ENCODE results near the gene LRRC8E.
A peak's percentile ranks its signal among the peaks of the same experiment; 100 is the strongest.

The LRRC8E gene

DNA sequence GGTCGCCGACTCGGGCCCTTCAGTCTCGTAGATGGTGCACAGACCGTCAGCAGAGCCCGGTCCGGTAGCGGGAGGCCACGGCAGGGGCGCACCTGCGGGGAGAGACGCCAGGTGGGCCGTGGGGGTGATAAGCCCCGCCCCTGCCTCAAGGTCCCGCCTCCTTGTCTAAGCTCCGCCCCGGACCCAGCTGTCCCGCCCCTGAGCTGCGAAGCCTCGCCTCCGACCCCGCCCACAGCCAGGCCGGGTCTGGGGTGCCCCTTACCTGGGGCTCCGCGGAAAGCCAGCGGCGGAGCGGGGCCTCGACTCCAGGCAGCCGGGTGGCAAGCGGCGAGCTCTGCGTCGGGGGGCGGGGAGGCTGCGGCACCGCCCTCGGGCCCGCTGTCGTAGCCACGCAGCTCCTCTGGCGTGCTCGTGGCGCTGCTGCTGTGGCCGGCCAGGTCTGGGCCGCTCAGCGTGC, 18.8 kb upstream of the LRRC8E start:
- Histone ChIP-seq H3K27ac (peak overlapping the region; percentile 81), H3K36me3 (ENCODE audit: insufficient read depth, low read length) (no peaks in the 10 kb centered on the region), H3K9ac (ENCODE audit: insufficient read length) (no peak overlapping the region), H3K9me3 (ENCODE audit: low read depth, low read length) (no peaks in the 10 kb centered on the region), H3K4me3 (peak overlapping the region; percentile 80)
- peak; percentile 33 for TF ChIP-seq FOXP2 (optimal IDR thresholded peaks at IDR 0.05; ENCODE audit: control extremely low read depth, extremely low read length, insufficient read depth)
- no peak for TF ChIP-seq EZH2 (IDR thresholded peaks at IDR 0.05)
- DNase-seq (ENCODE audit: low read depth, low spot score) = no peak

DNA sequence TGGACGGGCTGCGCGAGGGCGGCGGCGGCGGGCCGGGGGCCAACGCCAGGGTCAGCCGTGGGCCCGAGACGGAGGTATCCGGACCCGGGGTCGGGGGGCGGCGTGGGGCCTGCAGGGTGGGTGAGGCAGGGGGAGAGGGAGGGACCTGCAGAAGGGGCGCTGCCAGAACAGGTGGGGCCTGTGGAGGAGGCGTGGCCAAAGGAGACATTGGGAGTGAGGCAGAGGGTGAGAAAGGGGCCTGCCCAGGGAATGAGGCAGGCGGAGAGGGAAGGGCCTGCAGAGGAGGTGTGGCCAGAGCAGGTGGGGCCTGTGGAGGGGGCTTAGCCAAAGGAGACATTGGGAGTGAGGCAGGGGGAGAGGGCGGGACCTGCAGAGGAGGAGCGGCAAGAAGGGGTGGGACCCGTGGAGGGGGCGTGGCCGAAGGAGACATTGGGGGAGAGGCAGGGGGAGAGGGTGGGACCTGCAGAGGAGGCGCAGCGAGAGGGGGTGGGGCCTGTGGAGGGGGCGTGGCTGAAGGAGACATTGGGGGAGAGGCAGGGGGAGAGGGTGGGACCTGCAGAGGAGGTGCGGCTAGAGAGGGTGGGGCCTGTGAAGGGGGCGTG, 18.3 kb upstream of the LRRC8E start:
- no peak overlapping the region for H3K9ac ChIP-seq (ENCODE audit: insufficient read length)
- TF ChIP-seq FOXP2 (optimal IDR thresholded peaks at IDR 0.05; ENCODE audit: control extremely low read depth, extremely low read length, insufficient read depth) (no peak), EZH2 (IDR thresholded peaks at IDR 0.05) (no peak), POLR2AphosphoS5 (IDR thresholded peaks at IDR 0.05; ENCODE audit: borderline replicate concordance, low read depth, low read length) (no peak)
- DNase-seq (ENCODE audit: low read depth, low spot score) = peak; percentile 84
- H3K36me3 ChIP-seq (ENCODE audit: insufficient read depth, low read length) = no peaks in the 10 kb centered on the region
- peak overlapping the region; percentile 81 for H3K27ac ChIP-seq
- no peaks in the 10 kb centered on the region for H3K9me3 ChIP-seq (ENCODE audit: low read depth, low read length)
- H3K4me3 ChIP-seq = peak overlapping the region; percentile 80

DNA sequence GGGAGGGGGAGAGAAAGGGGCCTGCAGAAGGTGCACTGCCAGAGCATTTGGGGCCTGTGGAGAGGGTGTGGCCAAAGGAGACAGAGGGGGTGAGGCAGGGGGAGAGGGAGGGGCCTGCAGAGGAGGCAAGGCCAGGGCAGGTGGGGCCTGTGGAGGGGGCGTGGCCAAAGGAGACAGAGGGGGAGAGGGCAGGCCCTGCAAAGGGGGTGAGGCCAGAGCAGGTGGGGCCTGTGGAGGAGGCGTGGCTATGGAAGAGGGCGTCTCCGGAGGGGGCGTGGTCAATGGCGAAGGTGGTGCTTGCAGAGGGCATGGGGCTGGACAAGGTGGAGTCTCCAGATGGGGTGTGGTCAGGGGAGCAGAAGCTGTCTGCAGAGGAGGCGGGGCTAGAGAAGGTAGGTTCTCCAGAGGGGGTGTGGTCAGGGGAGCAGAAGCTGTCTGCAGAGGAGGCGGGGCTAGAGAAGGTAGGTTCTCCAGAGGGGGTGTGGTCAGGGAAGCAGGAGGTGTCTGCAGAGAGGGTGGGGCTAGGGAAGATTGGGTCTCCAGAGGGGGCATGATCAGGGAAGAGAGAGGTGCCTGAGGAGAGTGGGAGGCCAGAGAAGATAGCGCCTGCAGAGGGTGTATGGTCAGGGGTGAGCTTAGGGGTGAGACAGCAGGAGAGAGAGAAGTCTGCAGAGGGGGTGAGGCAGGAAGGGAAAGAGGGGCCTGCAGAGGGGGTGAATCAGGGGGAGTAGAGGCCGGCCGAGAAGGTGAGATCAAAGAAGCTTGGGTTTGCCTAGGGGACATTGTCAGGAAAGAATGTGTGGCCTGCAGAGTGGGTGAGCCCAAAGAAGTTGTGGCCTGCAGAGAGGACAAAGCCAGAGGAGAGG, 17.5 kb upstream of the LRRC8E start:
- Histone ChIP-seq H3K36me3 (ENCODE audit: insufficient read depth, low read length) (no peaks in the 10 kb centered on the region), H3K9me3 (ENCODE audit: low read depth, low read length) (no peaks in the 10 kb centered on the region), H3K9ac (ENCODE audit: insufficient read length) (no peak overlapping the region), H3K4me3 (peak overlapping the region; percentile 60), H3K27ac (peak overlapping the region; percentile 76; the same call in 1 of the 2 replicates)
- peak; percentile 83 for DNase-seq (ENCODE audit: low read depth, low spot score)
- TF ChIP-seq FOXP2 (optimal IDR thresholded peaks at IDR 0.05; ENCODE audit: control extremely low read depth, extremely low read length, insufficient read depth) = peak; percentile 10
- TF ChIP-seq EZH2 (IDR thresholded peaks at IDR 0.05) = no peak
- TF ChIP-seq POLR2AphosphoS5 (IDR thresholded peaks at IDR 0.05; ENCODE audit: borderline replicate concordance, low read depth, low read length) = no peak

- Histone ChIP-seq H3K27ac (peak overlapping the region; percentile 76; the same call in 1 of the 2 replicates), H3K9me3 (ENCODE audit: low read depth, low read length) (no peaks in the 10 kb centered on the region), H3K36me3 (ENCODE audit: insufficient read depth, low read length) (no peaks in the 10 kb centered on the region), H3K9ac (ENCODE audit: insufficient read length) (no peak overlapping the region), H3K4me3 (peak overlapping the region; percentile 60)
- TF ChIP-seq FOXP2 (optimal IDR thresholded peaks at IDR 0.05; ENCODE audit: control extremely low read depth, extremely low read length, insufficient read depth) (peak; percentile 37), POLR2AphosphoS5 (IDR thresholded peaks at IDR 0.05; ENCODE audit: borderline replicate concordance, low read depth, low read length) (0 out of 2 replicates have a peak, but pooled peaks have one; percentile 38), EZH2 (IDR thresholded peaks at IDR 0.05) (no peak)
- peak; percentile 92 for DNase-seq (ENCODE audit: low read depth, low spot score)
Observed at GRCh38 chr19:7871437-7872305, 16.6 kb upstream of the LRRC8E start.

GRCh38 chr19:7872306-7873204, 15.8 kb upstream of the LRRC8E start:
- no peaks in the 10 kb centered on the region for H3K36me3 ChIP-seq (ENCODE audit: insufficient read depth, low read length)
- no peak overlapping the region for H3K9ac ChIP-seq (ENCODE audit: insufficient read length)
- no peak overlapping the region for H3K4me3 ChIP-seq
- no peak overlapping the region for H3K27ac ChIP-seq
- H3K9me3 ChIP-seq (ENCODE audit: low read depth, low read length) = no peaks in the 10 kb centered on the region
- no peak for DNase-seq (ENCODE audit: low read depth, low spot score)
- TF ChIP-seq EZH2 (IDR thresholded peaks at IDR 0.05) (no peak), FOXP2 (optimal IDR thresholded peaks at IDR 0.05; ENCODE audit: control extremely low read depth, extremely low read length, insufficient read depth) (no peak), POLR2AphosphoS5 (IDR thresholded peaks at IDR 0.05; ENCODE audit: borderline replicate concordance, low read depth, low read length) (no peak)

DNA sequence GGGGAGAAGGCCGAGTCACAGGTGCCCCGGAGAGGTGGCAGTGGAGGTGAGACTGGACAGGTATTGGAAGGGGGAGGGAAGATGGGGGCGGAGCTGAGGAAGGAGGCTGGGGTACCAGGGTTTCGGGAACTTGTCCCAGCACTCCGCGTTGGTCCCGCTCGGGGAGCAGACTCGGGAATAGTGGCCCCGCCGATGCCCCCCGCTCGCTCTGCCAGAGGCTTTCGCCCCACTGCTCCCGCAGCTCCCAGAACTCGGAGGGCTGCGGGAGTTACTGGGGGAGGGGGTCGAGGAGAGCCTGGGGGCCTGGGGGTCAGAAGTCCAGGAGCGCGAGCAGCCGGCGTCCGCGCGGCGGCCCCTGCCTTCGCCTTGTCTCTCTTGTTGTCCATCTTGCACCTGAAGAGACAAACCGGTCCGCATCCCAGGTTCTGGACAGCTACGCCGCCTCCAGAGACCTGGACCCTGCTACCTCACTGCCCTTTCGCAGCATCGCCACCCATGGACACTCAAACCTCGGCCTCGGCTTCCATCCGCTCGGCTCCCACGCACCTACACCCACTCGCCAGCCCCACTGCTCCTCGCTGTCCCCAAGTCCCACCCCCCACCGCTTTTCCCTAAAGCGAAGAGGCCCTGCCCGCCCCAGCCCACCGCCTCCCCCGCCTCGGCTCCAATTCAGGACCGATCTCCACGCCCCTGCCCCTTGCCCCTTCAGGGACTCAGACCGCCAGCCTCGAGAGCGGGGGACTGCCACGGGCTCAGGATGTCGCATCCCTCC, 14.8 kb upstream of the LRRC8E start:
- no peak overlapping the region for H3K27ac ChIP-seq
- H3K9me3 ChIP-seq (ENCODE audit: low read depth, low read length) = no peaks in the 10 kb centered on the region
- no peak for DNase-seq (ENCODE audit: low read depth, low spot score)
- H3K9ac ChIP-seq (ENCODE audit: insufficient read length) = peak overlapping the region; percentile 73
- TF ChIP-seq POLR2AphosphoS5 (IDR thresholded peaks at IDR 0.05; ENCODE audit: borderline replicate concordance, low read depth, low read length) = no peak
- no peak for TF ChIP-seq EZH2 (IDR thresholded peaks at IDR 0.05)
- TF ChIP-seq FOXP2 (optimal IDR thresholded peaks at IDR 0.05; ENCODE audit: control extremely low read depth, extremely low read length, insufficient read depth) = no peak
- no peaks in the 10 kb centered on the region for H3K36me3 ChIP-seq (ENCODE audit: insufficient read depth, low read length)
- H3K4me3 ChIP-seq = peak overlapping the region; percentile 79
